Endothelial cell of umbilical vein (primary cell): Measurements from ENCODE around the gene KCNJ18.
"Not testable (repeated sequence)": the region's sequence is repeated elsewhere in the genome, so short reads cannot be mapped to it uniquely, and the experiment has no call there.

Experiments used
- CTCF ChIP-seq, 2 donors: IDR thresholded peaks; 1 replicate in 1 of 2; 2 replicates in 1 of 2; pipeline ENCODE4 v1.5.1; 2011; ENCODE audit warnings: low read length in 2 of 2, mild to moderate bottlenecking in 2 of 2, moderate library complexity in 2 of 2, control low read depth in 1 of 2, inconsistent platforms in 1 of 2, low read depth in 1 of 2; ENCODE audit not compliant: insufficient read depth in 1 of 2; ENCODE audit errors: extremely low read depth in 1 of 2
- POLR2A ChIP-seq: IDR thresholded peaks from 2 replicates; pipeline ENCODE4 v1.6.1; 2012; ENCODE audit warnings: low read depth, mild to moderate bottlenecking, control low read depth, low read length

GRCh38 chr17:21697508-21697860, 5.2 kb downstream of the KCNJ18 start:
- TF ChIP-seq POLR2A; CTCF (IDR thresholded peaks at IDR 0.05; ENCODE audit: extremely low read depth in 1 of 2, insufficient read depth in 1 of 2, low read depth in 1 of 2, low read length in 2 of 2): not testable (repeated sequence)
